ENCODE measurements around the gene PRKCE.

GRCh38 chr2:46091004-46091403 lies 439.5 kb downstream of the PRKCE start:
- no peak for TF ChIP-seq POLR2A (IDR thresholded peaks at IDR 0.05; ENCODE audit: low read depth, low read length)
- no peak for TF ChIP-seq POLR2AphosphoS5 (IDR thresholded peaks at IDR 0.05; ENCODE audit: low read depth, low read length)
- TF ChIP-seq TAF1 (IDR thresholded peaks at IDR 0.05; ENCODE audit: borderline replicate concordance, low read depth, low read length): no peak
